ENCODE results near the gene PRR19.

The PRR19 gene, protein sequence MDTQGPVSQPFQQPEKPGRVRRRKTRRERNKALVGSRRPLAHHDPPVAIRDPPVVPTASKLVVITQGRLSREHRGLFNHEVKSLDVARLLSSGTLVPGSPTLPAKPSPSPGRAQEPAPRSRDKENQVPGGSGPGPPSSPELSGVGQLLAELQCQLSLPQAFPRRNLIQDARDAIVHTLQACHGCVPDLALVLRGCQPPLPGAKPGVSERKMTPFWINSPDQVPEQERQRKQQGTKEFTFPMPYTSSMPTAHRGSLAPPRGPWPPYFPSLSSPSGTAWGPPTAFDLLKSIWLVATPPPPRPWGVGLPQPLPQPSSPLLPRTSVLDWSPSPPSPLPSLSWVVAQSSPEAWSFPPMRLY

DNA sequence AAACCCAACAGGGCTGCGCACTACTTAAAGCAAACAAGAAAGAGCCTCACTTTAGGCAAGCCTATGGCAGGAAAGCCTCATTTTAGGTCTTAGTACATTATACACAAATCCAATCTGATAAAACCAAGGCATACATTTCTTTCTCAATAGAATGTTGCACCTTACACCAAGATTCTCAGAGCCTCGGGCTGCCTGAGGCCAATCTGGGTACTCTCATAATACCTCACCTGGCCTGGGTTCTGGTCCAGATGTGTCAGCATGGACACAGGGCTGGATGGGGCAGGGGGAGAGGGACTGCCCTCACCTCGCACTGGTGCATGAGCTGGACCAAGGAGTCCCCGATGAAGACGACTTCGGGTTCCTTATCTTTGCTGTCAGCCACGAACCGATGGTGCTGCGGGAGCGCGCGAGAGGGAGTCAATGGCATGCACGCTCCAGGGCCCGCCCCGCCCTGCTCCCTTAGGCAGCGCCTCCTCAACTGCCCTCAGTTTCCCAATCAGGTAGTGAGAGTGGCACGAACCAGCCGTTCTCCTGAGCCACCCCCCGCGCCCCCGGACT lies at the start of gene PRR19:
Gene PRR19 (plus strand): TSS at position 487 of the 558 bp plus-strand sequence. CDS start 7,453 bp downstream, outside the sequence.
- ChIA-PET CTCF (no interaction called here), POLR2A (ENCODE audit: low non-redundant PET) (interaction anchor here (0.5 to 0.7 kb wide), 2 partner anchors 23 to 86 kb away, joined by 3 to 6 read pairs; no protein-coding TSS in a partner anchor)
- peak within 1 kb of the TSS; percentile 100 for H3K27ac ChIP-seq
- TF ChIP-seq, protein P1, sequence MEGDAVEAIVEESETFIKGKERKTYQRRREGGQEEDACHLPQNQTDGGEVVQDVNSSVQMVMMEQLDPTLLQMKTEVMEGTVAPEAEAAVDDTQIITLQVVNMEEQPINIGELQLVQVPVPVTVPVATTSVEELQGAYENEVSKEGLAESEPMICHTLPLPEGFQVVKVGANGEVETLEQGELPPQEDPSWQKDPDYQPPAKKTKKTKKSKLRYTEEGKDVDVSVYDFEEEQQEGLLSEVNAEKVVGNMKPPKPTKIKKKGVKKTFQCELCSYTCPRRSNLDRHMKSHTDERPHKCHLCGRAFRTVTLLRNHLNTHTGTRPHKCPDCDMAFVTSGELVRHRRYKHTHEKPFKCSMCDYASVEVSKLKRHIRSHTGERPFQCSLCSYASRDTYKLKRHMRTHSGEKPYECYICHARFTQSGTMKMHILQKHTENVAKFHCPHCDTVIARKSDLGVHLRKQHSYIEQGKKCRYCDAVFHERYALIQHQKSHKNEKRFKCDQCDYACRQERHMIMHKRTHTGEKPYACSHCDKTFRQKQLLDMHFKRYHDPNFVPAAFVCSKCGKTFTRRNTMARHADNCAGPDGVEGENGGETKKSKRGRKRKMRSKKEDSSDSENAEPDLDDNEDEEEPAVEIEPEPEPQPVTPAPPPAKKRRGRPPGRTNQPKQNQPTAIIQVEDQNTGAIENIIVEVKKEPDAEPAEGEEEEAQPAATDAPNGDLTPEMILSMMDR (conservative IDR thresholded peaks at IDR 0.05; ENCODE audit: low read depth): no peak
- DNase-seq (ENCODE audit: low spot score): no peak

DNA sequence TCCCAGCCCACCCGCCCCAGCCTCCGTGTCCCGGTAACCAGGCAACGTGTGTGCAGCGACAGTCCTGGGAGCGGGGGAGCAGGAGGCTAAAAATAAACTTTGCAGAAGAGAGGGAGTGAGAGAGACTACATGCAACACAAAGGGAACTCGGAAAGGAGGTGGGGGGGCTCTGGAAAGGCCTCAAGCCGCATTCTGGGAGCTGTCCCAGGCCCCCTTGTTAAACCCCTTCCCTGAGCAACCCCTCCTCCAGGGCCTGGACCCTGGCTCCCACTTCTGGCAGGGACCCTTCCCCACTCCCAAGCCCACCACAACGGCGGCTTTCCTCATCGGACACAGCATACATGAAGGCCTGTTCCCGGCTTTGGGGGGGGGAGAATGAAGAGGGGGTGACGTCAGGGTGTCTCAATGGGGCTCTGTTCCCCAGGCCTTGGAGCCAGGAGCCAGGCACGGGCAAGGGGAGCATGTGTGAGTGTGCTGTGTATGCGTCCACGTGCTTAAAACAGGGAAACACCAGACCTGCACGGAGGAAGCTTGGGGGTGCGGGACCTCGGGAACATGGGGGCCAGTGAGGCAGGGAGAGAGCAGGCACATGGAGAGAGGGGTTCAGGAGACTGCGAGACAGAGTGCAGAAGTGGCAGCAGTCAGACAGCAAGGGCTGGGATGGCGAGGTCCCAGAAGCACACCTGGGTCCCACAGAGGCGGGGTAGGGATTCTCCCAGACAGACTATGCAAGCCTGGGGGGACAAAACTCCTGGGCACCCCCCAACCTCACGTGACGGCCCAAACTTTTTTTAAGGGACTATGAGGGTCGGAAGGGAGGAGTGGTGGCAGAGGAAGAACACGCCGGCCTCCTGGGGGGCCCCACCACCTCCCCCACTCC lies 49.3 kb upstream of the PRR19 start:
- TF ChIP-seq, protein P1 (conservative IDR thresholded peaks at IDR 0.05; ENCODE audit: low read depth): no peak
- POLR2A ChIA-PET (ENCODE audit: low non-redundant PET): no interaction called here
- no peak for DNase-seq (ENCODE audit: low spot score)
- peak overlapping the region; percentile 98 for H3K27ac ChIP-seq
- CTCF ChIA-PET: interaction anchor here (1.7 to 1.8 kb wide), 2 partner anchors 26 to 28 kb away, joined by 5 to 9 read pairs; no protein-coding TSS in a partner anchor

DNA sequence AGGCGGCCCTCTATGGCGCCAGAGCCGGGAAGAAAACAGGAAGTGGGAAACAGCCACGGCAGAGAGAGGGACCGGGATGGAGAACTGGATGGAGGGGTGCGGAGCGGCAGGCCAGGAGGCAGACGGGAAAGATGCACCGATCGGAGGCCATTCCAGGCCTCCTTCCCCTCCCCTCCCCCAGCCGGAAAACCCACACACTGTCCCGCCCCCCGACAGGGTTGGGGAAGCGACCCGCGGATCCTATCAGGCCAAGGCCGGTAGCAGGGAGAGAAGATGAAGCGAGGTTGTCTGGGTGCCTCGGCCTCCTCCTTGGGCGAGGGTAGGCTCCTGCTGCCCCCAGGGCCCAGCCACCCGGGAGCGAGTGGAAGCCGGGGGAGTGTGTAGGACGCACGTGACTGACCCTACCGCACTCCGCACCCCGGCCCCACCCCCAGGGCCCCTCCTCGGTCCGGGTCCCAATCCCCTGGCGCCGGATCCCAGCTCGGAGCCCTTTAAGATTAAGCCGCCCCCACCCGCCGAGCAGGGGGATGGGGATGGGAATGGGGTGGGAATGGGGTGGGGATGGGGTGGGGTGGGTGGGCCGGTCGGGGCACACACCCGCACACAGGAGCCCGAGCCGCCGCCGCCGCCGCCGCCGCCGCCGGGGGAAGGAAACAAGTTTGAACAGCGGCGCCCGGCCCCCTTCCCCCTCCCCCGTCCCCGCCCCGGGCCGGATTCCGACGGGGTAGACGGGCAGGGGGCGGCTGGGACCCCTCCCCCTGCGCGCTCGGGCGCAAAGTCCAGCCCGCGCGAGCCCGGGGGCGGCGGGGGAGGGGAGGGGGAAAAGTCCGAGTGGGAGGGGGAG lies 48.5 kb upstream of the PRR19 start:
- TF ChIP-seq, protein P1 (conservative IDR thresholded peaks at IDR 0.05; ENCODE audit: low read depth): no peak
- ChIA-PET CTCF (interaction anchor here (1.8 kb wide), 1 partner anchor 27 kb away, joined by 5 read pairs; no protein-coding TSS in a partner anchor), POLR2A (ENCODE audit: low non-redundant PET) (no interaction called here)
- peak; percentile 70 for DNase-seq (ENCODE audit: low spot score)
- peak overlapping the region; percentile 98 for H3K27ac ChIP-seq

DNA sequence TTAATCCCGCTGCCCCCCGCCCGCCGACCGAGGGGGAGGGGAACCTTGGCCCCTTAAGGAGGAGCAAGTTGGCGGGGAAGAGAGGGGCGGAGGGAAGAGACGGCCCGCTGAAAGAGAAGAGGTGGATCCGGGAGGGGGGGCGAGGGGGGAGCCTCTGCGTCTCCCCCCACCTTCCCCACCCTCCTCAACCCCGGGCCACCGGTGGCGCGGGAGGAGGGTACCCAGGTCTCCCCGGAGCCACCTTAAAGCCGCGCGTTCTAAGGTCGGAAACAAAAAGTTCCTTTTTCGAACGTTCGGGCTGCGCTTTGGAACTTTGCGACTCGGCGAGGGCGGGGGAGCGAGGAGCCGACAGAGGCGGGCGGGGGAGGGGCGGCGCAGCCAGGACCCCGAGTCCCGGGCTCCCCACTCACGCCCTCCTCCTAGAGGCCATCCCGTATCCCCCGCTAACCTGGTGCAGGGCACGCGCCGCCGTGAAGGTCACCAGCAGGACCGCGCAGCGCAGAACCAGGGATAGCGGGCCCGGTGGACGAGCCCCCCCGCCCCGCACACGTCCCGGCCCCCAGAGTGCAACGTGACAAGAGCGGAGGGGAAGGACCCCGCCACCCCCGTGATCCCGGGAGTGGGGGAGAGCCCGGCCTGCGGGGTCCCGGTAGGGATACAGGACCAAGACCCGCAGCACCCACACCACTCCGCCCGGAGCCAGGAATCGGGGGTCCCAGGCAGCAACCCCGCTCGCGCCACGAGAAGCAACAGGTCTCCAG lies 47.7 kb upstream of the PRR19 start:
- DNase-seq (ENCODE audit: low spot score): peak; percentile 60
- ChIA-PET CTCF (interaction anchor here (1.8 kb wide), 1 partner anchor 26 kb away, joined by 5 read pairs; no protein-coding TSS in a partner anchor), POLR2A (ENCODE audit: low non-redundant PET) (no interaction called here)
- H3K27ac ChIP-seq: peak overlapping the region; percentile 98
- TF ChIP-seq, protein P1 (conservative IDR thresholded peaks at IDR 0.05; ENCODE audit: low read depth): no peak

DNA sequence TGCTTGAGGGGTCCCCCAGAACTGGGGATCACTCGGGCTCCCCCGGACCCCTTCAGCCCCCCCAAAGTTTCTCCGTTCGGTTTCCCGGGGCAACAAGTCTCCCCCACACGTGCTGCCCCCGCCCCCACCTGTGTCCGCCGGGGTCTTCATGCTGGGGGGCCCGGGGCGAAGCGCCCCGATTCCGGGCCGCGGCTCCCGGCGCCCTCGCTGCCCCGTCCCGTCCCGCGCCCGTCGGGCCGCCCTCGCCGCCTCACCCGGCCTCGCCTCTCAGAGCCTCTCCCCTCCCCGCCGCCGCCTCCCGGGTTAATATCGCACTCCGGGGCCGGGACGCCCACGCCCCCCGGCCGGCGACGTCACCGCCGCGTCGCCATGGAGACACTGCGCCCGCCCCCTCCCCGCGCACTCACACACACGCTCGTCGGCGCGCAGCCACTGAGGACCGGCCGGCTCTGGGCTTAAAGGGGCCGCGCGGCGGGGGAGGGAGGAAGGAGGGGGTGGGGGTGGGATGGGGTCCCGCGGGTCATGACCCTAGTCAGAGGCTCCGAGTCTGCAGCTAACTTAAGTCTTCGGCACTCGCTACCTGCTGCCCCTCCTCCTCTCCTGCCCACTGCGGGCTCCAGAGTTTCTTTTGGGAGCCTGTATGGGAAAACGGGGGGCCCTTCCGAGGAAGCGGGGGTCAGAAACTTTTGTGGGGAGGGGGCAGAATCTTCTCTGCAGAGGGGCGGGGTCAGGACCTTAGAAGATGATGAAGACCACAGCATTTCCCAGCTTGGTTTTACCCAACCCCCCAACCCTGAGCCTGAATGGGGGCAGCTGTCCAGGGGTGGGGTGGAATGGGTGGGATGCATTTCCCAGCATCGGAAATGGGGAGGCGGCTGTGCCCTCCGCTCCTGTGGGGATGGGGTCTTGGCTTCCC lies 46.8 kb upstream of the PRR19 start, which contains the start of gene ERF:
Gene ERF (minus strand): TSS at position 279 of the 916 bp plus-strand sequence. CDS start 129 bp downstream, at position 150.
- POLR2A ChIA-PET (ENCODE audit: low non-redundant PET): no interaction called here
- TF ChIP-seq, protein P1 (conservative IDR thresholded peaks at IDR 0.05; ENCODE audit: low read depth): no peak
- H3K27ac ChIP-seq: peak within 1 kb of the TSS; percentile 98
- CTCF ChIA-PET: interaction anchor here (1.0 kb wide), 1 partner anchor 24 kb away, joined by 3 read pairs; no protein-coding TSS in a partner anchor
- DNase-seq (ENCODE audit: low spot score): peak; percentile 91
